ENCODE measurements around the gene DENND4A. TPM values are rescaled to one million over a fixed set of nuclear protein-coding genes. Genes with fewer than 3 reads are reported as not detected.

DENND4A gene
- total RNA-seq, 4 donors from 2014 or later, result 20.3 to 42.3 (median 33.7) TPM

- TF ChIP-seq POLR2AphosphoS5 (IDR thresholded peaks at IDR 0.05) (no peak), POLR2A (IDR thresholded peaks at IDR 0.05) (no peak), EP300 (IDR thresholded peaks at IDR 0.05) (no peak), CTCF (IDR thresholded peaks at IDR 0.05) (no peak)
- no peak for ATAC-seq
- no peaks in the 10 kb centered on the region for H3K27me3 ChIP-seq
- no peaks in the 10 kb centered on the region for H3K9me3 ChIP-seq
- WGBS, 2 donors (ENCODE audit: low coverage in 1 of 2), result 82 to 100% methylated on average over 1 of the region's 1 CpG
- peaks cover 0 to 82% of the 10 kb centered on the region in 2 donors for H3K36me3 ChIP-seq
- no peak overlapping the region for H3K4me3 ChIP-seq
- H3K27ac ChIP-seq, result no peak overlapping the region
- H3K4me1 ChIP-seq, result no peaks in the 10 kb centered on the region
These were observed 137.1 kb downstream of the DENND4A start for GRCh38 chr15:65655026-65655425.

GRCh38 chr15:65653801-65654521, 138.1 kb downstream of the DENND4A start:
- 73 to 94% methylated on average over 3 to 5 of the region's 5 CpGs for WGBS, 2 donors (ENCODE audit: low coverage in 1 of 2)
- ATAC-seq, result no peak
- Histone ChIP-seq H3K27ac (no peak overlapping the region), H3K4me3 (no peak overlapping the region), H3K27me3 (no peaks in the 10 kb centered on the region), H3K4me1 (no peaks in the 10 kb centered on the region), H3K9me3 (no peaks in the 10 kb centered on the region), H3K36me3 (peaks cover 0 to 73% of the 10 kb centered on the region in 2 donors)
- TF ChIP-seq POLR2AphosphoS5 (IDR thresholded peaks at IDR 0.05) (no peak), POLR2A (IDR thresholded peaks at IDR 0.05) (no peak), CTCF (IDR thresholded peaks at IDR 0.05) (no peak), EP300 (IDR thresholded peaks at IDR 0.05) (no peak)

DNA sequence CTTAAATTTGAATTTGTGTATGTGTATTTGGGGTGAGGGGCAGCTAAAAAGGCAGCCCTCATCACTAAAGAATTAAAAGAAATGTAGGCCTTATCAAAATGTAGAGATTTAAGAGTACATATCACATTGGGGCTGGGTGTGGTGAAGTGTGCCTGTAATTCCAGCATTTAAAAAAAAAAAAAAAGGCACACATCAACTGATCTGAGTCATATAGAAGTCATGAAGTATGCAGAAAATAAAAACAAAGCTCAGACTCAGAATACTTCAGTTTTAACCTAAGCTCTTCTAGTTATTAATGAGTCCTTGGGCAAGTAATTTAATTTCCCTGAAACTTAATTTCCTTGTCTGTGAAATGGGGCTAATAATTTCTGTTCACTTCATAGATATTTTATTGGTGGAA, 138.8 kb downstream of the DENND4A start:
- H3K27ac ChIP-seq, result no peak overlapping the region
- no peaks in the 10 kb centered on the region for H3K27me3 ChIP-seq
- peaks cover 0 to 67% of the 10 kb centered on the region in 2 donors for H3K36me3 ChIP-seq
- H3K9me3 ChIP-seq, result no peaks in the 10 kb centered on the region
- ATAC-seq, result no peak
- TF ChIP-seq POLR2A (IDR thresholded peaks at IDR 0.05) (no peak), EP300 (IDR thresholded peaks at IDR 0.05) (no peak), POLR2AphosphoS5 (IDR thresholded peaks at IDR 0.05) (no peak), CTCF (IDR thresholded peaks at IDR 0.05) (no peak)
- no peak overlapping the region for H3K4me3 ChIP-seq
- H3K4me1 ChIP-seq, result no peaks in the 10 kb centered on the region

DNA sequence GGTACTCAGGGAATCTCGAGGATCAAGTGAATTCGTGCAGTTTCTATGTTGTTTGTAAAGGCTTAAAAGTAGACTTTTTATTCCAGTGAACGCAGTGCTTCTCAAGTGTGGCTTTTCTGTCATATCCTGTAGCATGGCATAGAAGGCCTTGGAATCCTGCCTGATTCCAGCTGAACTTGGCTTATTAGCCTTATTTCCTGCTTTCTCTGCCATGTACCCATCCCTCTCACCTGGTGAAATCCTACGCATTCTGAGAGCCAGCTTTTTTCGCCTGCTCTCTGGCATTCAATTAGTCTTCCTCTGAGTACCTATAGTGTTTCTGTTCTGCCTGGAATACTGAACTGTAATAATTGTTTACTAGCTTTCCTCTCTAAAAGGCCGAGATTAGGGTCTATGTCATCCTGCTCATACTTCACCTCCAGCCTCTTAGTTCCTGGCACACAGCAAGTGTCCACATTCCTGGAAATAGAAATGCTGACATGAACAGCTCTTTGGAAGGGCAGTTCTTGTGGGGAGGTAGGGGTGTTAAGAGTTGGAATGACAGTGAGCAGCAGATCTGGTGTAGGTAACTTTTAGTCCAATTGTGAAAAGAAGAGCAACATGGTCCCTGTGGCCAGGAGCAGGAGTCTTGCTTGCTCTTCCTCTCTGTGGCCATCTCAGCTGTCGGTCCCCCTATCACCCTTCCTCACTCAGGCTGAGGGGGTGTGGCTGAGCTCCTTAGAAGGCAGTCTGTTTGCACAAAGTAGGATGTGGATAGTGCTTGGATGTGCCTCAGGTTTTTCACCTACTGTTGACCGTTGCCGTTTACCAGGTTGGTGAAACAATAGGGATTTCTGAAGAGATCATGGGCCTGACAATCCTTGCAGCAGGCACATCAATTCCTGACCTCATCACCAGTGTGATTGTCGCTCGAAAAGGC, 140.0 kb downstream of the DENND4A start:
- no peaks in the 10 kb centered on the region for H3K4me1 ChIP-seq
- H3K27ac ChIP-seq, result no peak overlapping the region
- no peak for TF ChIP-seq CTCF (IDR thresholded peaks at IDR 0.05)
- no peak for TF ChIP-seq POLR2A (IDR thresholded peaks at IDR 0.05)
- no peak for TF ChIP-seq POLR2AphosphoS5 (IDR thresholded peaks at IDR 0.05)
- TF ChIP-seq EP300 (IDR thresholded peaks at IDR 0.05), result no peak
- peaks cover 0 to 54% of the 10 kb centered on the region in 2 donors for H3K36me3 ChIP-seq
- H3K9me3 ChIP-seq, result no peaks in the 10 kb centered on the region
- no peaks in the 10 kb centered on the region for H3K27me3 ChIP-seq
- ATAC-seq, result no peak
- no peak overlapping the region for H3K4me3 ChIP-seq
- 74 to 80% methylated on average over 9 to 10 of the region's 11 CpGs for WGBS, 2 donors (ENCODE audit: low coverage in 1 of 2)

All from gastroesophageal sphincter (tissue), 4 donors.